ENCODE data around the gene DCAF8L1.
"Not testable (repeated sequence)": the region's sequence is repeated elsewhere in the genome, so short reads cannot be mapped to it uniquely, and the experiment has no call there.

DCAF8L1 gene

DNA sequence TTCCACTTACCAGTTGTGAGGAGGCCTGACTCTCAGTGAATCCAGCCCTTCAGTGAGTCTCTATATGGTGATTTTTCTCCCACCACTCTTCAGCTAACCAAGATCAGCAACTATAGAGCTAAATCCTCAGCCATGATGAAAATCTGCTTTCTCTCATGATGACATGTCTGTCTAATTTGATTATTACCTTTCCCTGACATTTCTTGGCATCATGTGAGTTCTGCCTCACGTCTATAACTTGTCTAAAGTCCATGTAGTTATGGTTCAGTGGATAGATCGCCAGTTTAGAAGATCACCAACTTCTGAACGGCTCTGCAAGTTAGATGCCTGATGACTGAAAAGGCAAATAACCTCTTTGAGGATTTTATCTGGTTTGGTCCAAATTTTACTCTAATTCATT lies 14.9 kb upstream of the DCAF8L1 start:
- Histone ChIP-seq H3K27me3 (replicated peaks in 2 of 5; ENCODE audit: control insufficient read depth in 4 of 5, insufficient read depth in 5 of 5, low read length in 4 of 5) (no peaks in the 10 kb centered on the region), H3K27ac (ENCODE audit: insufficient read depth in 1 of 2, low read depth in 1 of 2, low read length in 2 of 2, poor library complexity in 1 of 2, severe bottlenecking in 2 of 2) (no peak overlapping the region), H3K4me3 (ENCODE audit: control insufficient read depth in 1 of 7, extremely low read depth in 1 of 7, insufficient read depth in 4 of 7, low read depth in 2 of 7, low read length in 6 of 7) (no peak overlapping the region), H3K36me3 (ENCODE audit: control insufficient read depth in 4 of 4, insufficient read depth in 4 of 4, low read length in 3 of 4) (no peaks in the 10 kb centered on the region), H3K9me3 (ENCODE audit: control extremely low read depth in 1 of 5, control insufficient read depth in 4 of 5, insufficient read depth in 2 of 5, low read depth in 1 of 5, low read length in 4 of 5) (no peaks in the 10 kb centered on the region), H3K4me1 (ENCODE audit: control extremely low read depth in 1 of 4, control insufficient read depth in 4 of 4, insufficient read depth in 4 of 4, low read length in 3 of 4) (no peaks in the 10 kb centered on the region)
- 81% methylated on average over 3 of the region's 3 CpGs for WGBS (ENCODE audit: insufficient coverage)
- ChIA-PET CTCF (no interaction called here), POLR2A (no interaction called here)
- no peak for DNase-seq

- Histone ChIP-seq H3K27me3 (replicated peaks in 2 of 5; ENCODE audit: control insufficient read depth in 4 of 5, insufficient read depth in 5 of 5, low read length in 4 of 5) (no peaks in the 10 kb centered on the region), H3K4me1 (ENCODE audit: control extremely low read depth in 1 of 4, control insufficient read depth in 4 of 4, insufficient read depth in 4 of 4, low read length in 3 of 4) (no peaks in the 10 kb centered on the region), H3K4me3 (ENCODE audit: control insufficient read depth in 1 of 7, extremely low read depth in 1 of 7, insufficient read depth in 4 of 7, low read depth in 2 of 7, low read length in 6 of 7) (no peak overlapping the region), H3K27ac (ENCODE audit: insufficient read depth in 1 of 2, low read depth in 1 of 2, low read length in 2 of 2, poor library complexity in 1 of 2, severe bottlenecking in 2 of 2) (no peak overlapping the region), H3K9me3 (ENCODE audit: control extremely low read depth in 1 of 5, control insufficient read depth in 4 of 5, insufficient read depth in 2 of 5, low read depth in 1 of 5, low read length in 4 of 5) (no peaks in the 10 kb centered on the region), H3K36me3 (ENCODE audit: control insufficient read depth in 4 of 4, insufficient read depth in 4 of 4, low read length in 3 of 4) (no peaks in the 10 kb centered on the region)
- WGBS (ENCODE audit: insufficient coverage), result 40% methylated on average over 1 of the region's 3 CpGs
- ChIA-PET POLR2A (no interaction called here), CTCF (no interaction called here)
- no peak for DNase-seq
These were observed 14.4 kb upstream of the DCAF8L1 start for GRCh38 chrX:27995611-27996010.

DNA sequence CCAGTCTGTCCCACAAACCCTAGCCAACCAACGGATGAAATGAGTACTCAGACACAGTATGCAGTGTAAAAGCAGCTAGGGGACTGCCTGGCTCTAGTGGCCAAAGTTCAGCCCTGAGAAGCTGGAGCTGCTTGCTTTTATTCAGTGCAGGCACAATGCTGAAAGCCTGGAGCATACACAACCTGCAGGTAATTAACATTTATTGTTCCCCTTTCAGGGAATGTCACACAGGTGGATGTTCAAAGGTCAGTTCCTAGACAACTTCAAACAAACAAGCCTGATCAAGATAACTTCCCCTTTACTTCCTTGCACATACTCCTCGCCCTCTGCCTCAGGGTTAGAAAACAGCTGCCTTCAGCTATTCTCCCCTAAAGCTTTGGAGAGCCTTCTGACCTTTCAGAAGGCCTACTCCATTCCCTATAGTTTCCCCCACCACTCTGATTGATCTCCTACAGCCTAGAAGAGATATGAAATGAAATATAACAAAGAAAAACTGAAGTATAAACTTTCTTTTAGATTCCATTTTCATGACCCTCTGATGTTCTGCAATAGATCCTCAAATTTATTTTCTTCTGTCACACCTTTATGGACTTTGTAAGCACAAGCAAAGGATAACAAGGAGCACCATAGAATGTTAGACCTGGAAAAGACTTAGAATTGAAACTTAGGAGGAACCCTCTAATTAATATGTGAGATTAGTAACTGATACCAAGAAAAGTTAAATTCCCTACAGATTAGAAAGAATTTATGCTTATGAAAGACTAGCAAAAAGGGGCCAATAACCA lies 6.8 kb upstream of the DCAF8L1 start:
- Histone ChIP-seq H3K36me3 (ENCODE audit: control insufficient read depth in 4 of 4, insufficient read depth in 4 of 4, low read length in 3 of 4) (no peaks in the 10 kb centered on the region), H3K9me3 (ENCODE audit: control extremely low read depth in 1 of 5, control insufficient read depth in 4 of 5, insufficient read depth in 2 of 5, low read depth in 1 of 5, low read length in 4 of 5) (no peaks in the 10 kb centered on the region), H3K27ac (ENCODE audit: insufficient read depth in 1 of 2, low read depth in 1 of 2, low read length in 2 of 2, poor library complexity in 1 of 2, severe bottlenecking in 2 of 2) (no peak overlapping the region), H3K4me3 (ENCODE audit: control insufficient read depth in 1 of 7, extremely low read depth in 1 of 7, insufficient read depth in 4 of 7, low read depth in 2 of 7, low read length in 6 of 7) (no peak overlapping the region), H3K27me3 (replicated peaks in 2 of 5; ENCODE audit: control insufficient read depth in 4 of 5, insufficient read depth in 5 of 5, low read length in 4 of 5) (no peaks in the 10 kb centered on the region), H3K4me1 (ENCODE audit: control extremely low read depth in 1 of 4, control insufficient read depth in 4 of 4, insufficient read depth in 4 of 4, low read length in 3 of 4) (no peaks in the 10 kb centered on the region)
- CTCF ChIA-PET, result no interaction called here
- WGBS (ENCODE audit: insufficient coverage), result 36% methylated on average over 2 of the region's 2 CpGs
- POLR2A ChIA-PET, result no interaction called here
- no peak for DNase-seq

GRCh38 chrX:27976934-27977333 lies 4.3 kb downstream of the DCAF8L1 start:
- CTCF ChIA-PET; H3K27ac ChIP-seq (ENCODE audit: insufficient read depth in 1 of 2, low read depth in 1 of 2, low read length in 2 of 2, poor library complexity in 1 of 2, severe bottlenecking in 2 of 2); H3K4me1 ChIP-seq (ENCODE audit: control extremely low read depth in 1 of 4, control insufficient read depth in 4 of 4, insufficient read depth in 4 of 4, low read length in 3 of 4); H3K9me3 ChIP-seq (ENCODE audit: control extremely low read depth in 1 of 5, control insufficient read depth in 4 of 5, insufficient read depth in 2 of 5, low read depth in 1 of 5, low read length in 4 of 5); H3K27me3 ChIP-seq (replicated peaks in 2 of 5; ENCODE audit: control insufficient read depth in 4 of 5, insufficient read depth in 5 of 5, low read length in 4 of 5); H3K36me3 ChIP-seq (ENCODE audit: control insufficient read depth in 4 of 4, insufficient read depth in 4 of 4, low read length in 3 of 4); H3K4me3 ChIP-seq (ENCODE audit: control insufficient read depth in 1 of 7, extremely low read depth in 1 of 7, insufficient read depth in 4 of 7, low read depth in 2 of 7, low read length in 6 of 7); DNase-seq; POLR2A ChIA-PET: not testable (repeated sequence)
- WGBS (ENCODE audit: insufficient coverage), result 100% methylated on average over 3 of the region's 4 CpGs

DNA sequence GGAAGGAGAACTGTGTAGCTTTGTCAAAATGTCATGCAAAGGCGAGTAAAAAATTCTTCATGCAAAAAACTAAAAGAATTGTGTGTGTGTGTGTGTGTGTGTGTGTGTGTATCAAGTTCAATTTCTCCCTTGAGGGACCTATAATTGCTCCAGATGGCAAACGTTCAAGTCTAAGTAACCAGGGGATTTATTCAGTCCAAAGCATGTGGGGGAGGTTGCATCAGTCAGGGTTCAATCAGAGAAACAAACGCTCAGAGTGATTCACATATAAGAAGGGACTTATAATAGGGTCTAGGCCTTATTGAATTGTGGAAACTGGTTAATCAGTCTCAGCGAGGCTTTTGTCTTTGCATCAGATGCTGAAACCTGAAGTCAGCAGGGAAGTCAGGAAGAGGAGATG lies 5.0 kb downstream of the DCAF8L1 start:
- DNase-seq, result no peak
- Histone ChIP-seq H3K27me3 (replicated peaks in 2 of 5; ENCODE audit: control insufficient read depth in 4 of 5, insufficient read depth in 5 of 5, low read length in 4 of 5) (peaks cover 0 to 2% (median 0%) of the 10 kb centered on the region in 5 experiments), H3K36me3 (ENCODE audit: control insufficient read depth in 4 of 4, insufficient read depth in 4 of 4, low read length in 3 of 4) (no peaks in the 10 kb centered on the region), H3K4me3 (ENCODE audit: control insufficient read depth in 1 of 7, extremely low read depth in 1 of 7, insufficient read depth in 4 of 7, low read depth in 2 of 7, low read length in 6 of 7) (no peak overlapping the region), H3K4me1 (ENCODE audit: control extremely low read depth in 1 of 4, control insufficient read depth in 4 of 4, insufficient read depth in 4 of 4, low read length in 3 of 4) (no peaks in the 10 kb centered on the region), H3K27ac (ENCODE audit: insufficient read depth in 1 of 2, low read depth in 1 of 2, low read length in 2 of 2, poor library complexity in 1 of 2, severe bottlenecking in 2 of 2) (no peak overlapping the region), H3K9me3 (ENCODE audit: control extremely low read depth in 1 of 5, control insufficient read depth in 4 of 5, insufficient read depth in 2 of 5, low read depth in 1 of 5, low read length in 4 of 5) (no peaks in the 10 kb centered on the region)
- CTCF ChIA-PET, result no interaction called here
- 61% methylated on average over 3 of the region's 4 CpGs for WGBS (ENCODE audit: insufficient coverage)
- POLR2A ChIA-PET, result no interaction called here

GRCh38 chrX:27968878-27969277 lies 12.4 kb downstream of the DCAF8L1 start:
- CTCF ChIA-PET, result no interaction called here
- no peak for DNase-seq
- no peak overlapping the region for H3K4me3 ChIP-seq (ENCODE audit: control insufficient read depth in 1 of 7, extremely low read depth in 1 of 7, insufficient read depth in 4 of 7, low read depth in 2 of 7, low read length in 6 of 7)
- H3K4me1 ChIP-seq (ENCODE audit: control extremely low read depth in 1 of 4, control insufficient read depth in 4 of 4, insufficient read depth in 4 of 4, low read length in 3 of 4), result no peaks in the 10 kb centered on the region
- no peak overlapping the region for H3K27ac ChIP-seq (ENCODE audit: insufficient read depth in 1 of 2, low read depth in 1 of 2, low read length in 2 of 2, poor library complexity in 1 of 2, severe bottlenecking in 2 of 2)
- no peaks in the 10 kb centered on the region for H3K36me3 ChIP-seq (ENCODE audit: control insufficient read depth in 4 of 4, insufficient read depth in 4 of 4, low read length in 3 of 4)
- no CpG with 5 or more reads among the region's 2 CpGs for WGBS (ENCODE audit: insufficient coverage)
- POLR2A ChIA-PET, result no interaction called here
- H3K27me3 ChIP-seq (replicated peaks in 2 of 5; ENCODE audit: control insufficient read depth in 4 of 5, insufficient read depth in 5 of 5, low read length in 4 of 5), result no peaks in the 10 kb centered on the region
- H3K9me3 ChIP-seq (ENCODE audit: control extremely low read depth in 1 of 5, control insufficient read depth in 4 of 5, insufficient read depth in 2 of 5, low read depth in 1 of 5, low read length in 4 of 5), result no peaks in the 10 kb centered on the region

- Histone ChIP-seq H3K9me3 (ENCODE audit: control extremely low read depth in 1 of 5, control insufficient read depth in 4 of 5, insufficient read depth in 2 of 5, low read depth in 1 of 5, low read length in 4 of 5) (no peaks in the 10 kb centered on the region), H3K27me3 (replicated peaks in 2 of 5; ENCODE audit: control insufficient read depth in 4 of 5, insufficient read depth in 5 of 5, low read length in 4 of 5) (no peaks in the 10 kb centered on the region), H3K27ac (ENCODE audit: insufficient read depth in 1 of 2, low read depth in 1 of 2, low read length in 2 of 2, poor library complexity in 1 of 2, severe bottlenecking in 2 of 2) (no peak overlapping the region), H3K4me1 (ENCODE audit: control extremely low read depth in 1 of 4, control insufficient read depth in 4 of 4, insufficient read depth in 4 of 4, low read length in 3 of 4) (no peaks in the 10 kb centered on the region), H3K36me3 (ENCODE audit: control insufficient read depth in 4 of 4, insufficient read depth in 4 of 4, low read length in 3 of 4) (no peaks in the 10 kb centered on the region), H3K4me3 (ENCODE audit: control insufficient read depth in 1 of 7, extremely low read depth in 1 of 7, insufficient read depth in 4 of 7, low read depth in 2 of 7, low read length in 6 of 7) (no peak overlapping the region)
- ChIA-PET CTCF (no interaction called here), POLR2A (no interaction called here)
- no peak for DNase-seq
- WGBS (ENCODE audit: insufficient coverage), result 87% methylated on average over 2 of the region's 2 CpGs
These were observed 12.9 kb downstream of the DCAF8L1 start for GRCh38 chrX:27968352-27968751.

Data from common myeloid progenitor, CD34-positive (primary cell).